HepG2 (cell line): ENCODE measurements around the gene MFRP. TPM values are rescaled to one million over a fixed set of nuclear protein-coding genes. Genes with fewer than 3 reads are reported as not detected.

Experiments used
- GRHL1 ChIP-seq: sonication (generic); formaldehyde crosslinking; conservative IDR thresholded peaks from 2 replicates; pipeline ENCODE4 v1.8.0; 2022; ENCODE audit warnings: missing genetic modification reagents
- HOXA7 ChIP-seq: sonication (generic); formaldehyde crosslinking; IDR thresholded peaks from 2 replicates; pipeline ENCODE4 v1.8.1; 2022; ENCODE audit warnings: mild to moderate bottlenecking, missing genetic modification reagents, moderate library complexity
- KAT8 ChIP-seq: IDR thresholded peaks from 2 replicates; pipeline ENCODE4 v1.6.1; 2016; ENCODE audit warnings: missing genetic modification reagents, missing compliant biosample characterization
- KDM5B ChIP-seq: sonication (generic); formaldehyde crosslinking; IDR thresholded peaks from 2 replicates; pipeline ENCODE4 v1.4.0; 2020; ENCODE audit warnings: missing genetic modification reagents, mild to moderate bottlenecking, borderline replicate concordance
- MAFG ChIP-seq: sonication (generic); formaldehyde crosslinking; IDR thresholded peaks from 2 replicates; pipeline ENCODE4 v1.5.1; 2020; ENCODE audit warnings: mild to moderate bottlenecking, missing genetic modification reagents
- MED8 ChIP-seq: sonication (generic); formaldehyde crosslinking; IDR thresholded peaks from 2 replicates; pipeline ENCODE4 v1.8.1; 2023; ENCODE audit warnings: mild to moderate bottlenecking, missing genetic modification reagents; ENCODE audit not compliant: insufficient replicate concordance
- MEF2D ChIP-seq: sonication (generic); formaldehyde crosslinking; IDR thresholded peaks from 2 replicates; pipeline ENCODE4 v1.5.1; 2020; ENCODE audit warnings: mild to moderate bottlenecking, missing genetic modification reagents
- NFKBIZ ChIP-seq: IDR thresholded peaks from 2 replicates; pipeline ENCODE4 v1.6.1; 2018; ENCODE audit warnings: missing genetic modification reagents, missing compliant biosample characterization
- NR3C1 ChIP-seq: sonication (generic); formaldehyde crosslinking; IDR thresholded peaks from 2 replicates; pipeline ENCODE4 v1.4.0; 2020; ENCODE audit warnings: missing genetic modification reagents
- REXO4 ChIP-seq: sonication (generic); formaldehyde crosslinking; IDR thresholded peaks from 2 replicates; pipeline ENCODE4 v1.8.0; 2022; ENCODE audit warnings: missing genetic modification reagents, mild to moderate bottlenecking, borderline replicate concordance
- RNF2 ChIP-seq: fragments of 450-650 bp; conservative IDR thresholded peaks from 2 replicates; pipeline ENCODE4 v1.6.1; 2016; ENCODE audit warnings: low read depth
- RXRA ChIP-seq: sonication (generic); formaldehyde crosslinking; IDR thresholded peaks from 2 replicates; pipeline ENCODE4 v1.5.1; 2020; ENCODE audit warnings: missing genetic modification reagents
- SAP130 ChIP-seq: IDR thresholded peaks from 2 replicates; pipeline ENCODE4 v1.6.1; 2016; ENCODE audit warnings: low read depth
- THAP11 ChIP-seq: IDR thresholded peaks from 2 replicates; pipeline ENCODE4 v1.6.1; 2016; ENCODE audit warnings: missing biosample characterization, missing genetic modification reagents
- YEATS4 ChIP-seq: sonication (generic); formaldehyde crosslinking; IDR thresholded peaks from 2 replicates; pipeline ENCODE4 v1.4.0; 2020; ENCODE audit warnings: missing genetic modification reagents, borderline replicate concordance
- ZNF225 ChIP-seq: sonication (generic); formaldehyde crosslinking; IDR thresholded peaks from 2 replicates; pipeline ENCODE4 v1.4.0; 2020; ENCODE audit warnings: mild to moderate bottlenecking, missing genetic modification reagents
- ZNF326 ChIP-seq: sonication (generic); formaldehyde crosslinking; IDR thresholded peaks from 2 replicates; pipeline ENCODE4 v1.4.0; 2020; ENCODE audit warnings: missing genetic modification reagents, borderline replicate concordance
- ZNF597 ChIP-seq: sonication (generic); formaldehyde crosslinking; IDR thresholded peaks from 2 replicates; pipeline ENCODE4 v1.5.0; 2020; ENCODE audit warnings: missing genetic modification reagents
- ZNF773 ChIP-seq: sonication (generic); formaldehyde crosslinking; IDR thresholded peaks from 2 replicates; pipeline ENCODE4 v1.4.0; 2020; ENCODE audit warnings: missing genetic modification reagents, borderline replicate concordance
- polyA plus RNA-seq, 8 experiments: library from polyadenylated mRNA; depleted of rRNA in 3 of 8; stranded (reverse) in 7 of 8; unstranded in 1 of 8; fragments of >200 nt; fragmentation: Illumina TruSeq in 4 of 8; extraction: Trizol in 4 of 8; gene quantifications; 2 replicates each; pipeline versions ENCODE4 v1.2.1 to v1.2.3, GENCODE V29; 2011 to 2016; ENCODE audit warnings: low read depth in 4 of 8, missing spikeins in 1 of 8, mixed read lengths in 1 of 8; ENCODE audit not compliant: insufficient read depth in 1 of 8
- total RNA-seq, 5 experiments: library from RNA; depleted of rRNA; stranded (reverse); fragments of >200 nt; fragmentation: Illumina TruSeq; extraction: Trizol; gene quantifications; 2 replicates each; pipeline ENCODE4 v1.2.3, GENCODE V29; 2016; ENCODE audit warnings: low read depth in 1 of 5
- TF ChIP-seq, protein P1 (sequence below): sonication (generic); formaldehyde crosslinking; IDR thresholded peaks from 2 replicates; pipeline ENCODE4 v1.4.0; 2020; ENCODE audit warnings: missing genetic modification reagents
- TF ChIP-seq, protein P2 (sequence below): sonication (generic); formaldehyde crosslinking; IDR thresholded peaks from 2 replicates; pipeline ENCODE4 v1.5.0; 2020; ENCODE audit warnings: missing genetic modification reagents
- TF ChIP-seq, protein P3 (sequence below): sonication (generic); formaldehyde crosslinking; IDR thresholded peaks from 2 replicates; pipeline ENCODE4 v1.8.1; 2023; ENCODE audit warnings: mild to moderate bottlenecking, inconsistent platforms, moderate library complexity, missing genetic modification reagents, borderline replicate concordance
- TF ChIP-seq, protein P4 (sequence below): sonication (generic); formaldehyde crosslinking; conservative IDR thresholded peaks from 2 replicates; pipeline ENCODE4 v1.4.0; 2020; ENCODE audit warnings: missing genetic modification reagents

MFRP gene
- total and polyA plus RNA-seq, 2 of the 13 experiments (the other 11 are each of a cell fraction or from before 2014, with no cell fraction given), result not detected

DNA sequence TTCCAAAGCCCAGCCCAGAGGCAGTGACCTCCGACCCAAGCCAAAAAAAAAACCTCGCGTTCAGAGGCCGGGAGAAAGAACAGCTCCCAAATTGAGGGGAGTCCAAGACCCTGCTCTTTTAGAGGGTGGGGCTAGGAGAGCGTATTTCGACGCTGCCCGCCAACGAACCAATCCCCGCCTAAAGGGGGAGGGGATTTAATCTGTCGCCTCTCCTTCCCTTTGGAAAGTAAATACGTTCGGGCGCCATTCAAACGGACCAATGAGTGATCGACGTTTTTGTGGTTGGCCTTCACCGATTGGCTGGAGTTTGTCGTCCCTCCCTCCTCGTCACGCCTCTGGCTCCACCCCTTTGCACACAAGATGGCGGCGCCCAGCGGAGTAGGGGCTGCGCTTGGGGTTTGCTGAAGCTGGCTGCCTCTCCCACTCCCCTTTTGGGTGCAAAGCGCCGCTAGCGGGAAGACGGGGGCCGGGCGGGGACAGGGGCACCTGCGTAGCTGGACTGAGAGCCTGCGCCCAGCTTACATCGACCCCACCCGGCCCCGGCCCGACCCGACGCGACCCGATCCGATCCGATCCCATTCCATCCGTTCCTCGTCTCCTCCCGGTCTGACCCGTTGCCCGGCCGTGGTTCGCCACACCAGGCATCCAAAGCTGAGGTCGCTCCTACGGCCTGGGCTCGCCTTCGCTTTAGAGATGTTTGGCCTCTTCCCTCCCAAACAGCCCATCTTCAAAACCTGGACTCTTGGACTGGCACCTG is 12.2 kb downstream of the MFRP start, which contains the start of gene RNF26 (continued):
- TF ChIP-seq, protein P1, sequence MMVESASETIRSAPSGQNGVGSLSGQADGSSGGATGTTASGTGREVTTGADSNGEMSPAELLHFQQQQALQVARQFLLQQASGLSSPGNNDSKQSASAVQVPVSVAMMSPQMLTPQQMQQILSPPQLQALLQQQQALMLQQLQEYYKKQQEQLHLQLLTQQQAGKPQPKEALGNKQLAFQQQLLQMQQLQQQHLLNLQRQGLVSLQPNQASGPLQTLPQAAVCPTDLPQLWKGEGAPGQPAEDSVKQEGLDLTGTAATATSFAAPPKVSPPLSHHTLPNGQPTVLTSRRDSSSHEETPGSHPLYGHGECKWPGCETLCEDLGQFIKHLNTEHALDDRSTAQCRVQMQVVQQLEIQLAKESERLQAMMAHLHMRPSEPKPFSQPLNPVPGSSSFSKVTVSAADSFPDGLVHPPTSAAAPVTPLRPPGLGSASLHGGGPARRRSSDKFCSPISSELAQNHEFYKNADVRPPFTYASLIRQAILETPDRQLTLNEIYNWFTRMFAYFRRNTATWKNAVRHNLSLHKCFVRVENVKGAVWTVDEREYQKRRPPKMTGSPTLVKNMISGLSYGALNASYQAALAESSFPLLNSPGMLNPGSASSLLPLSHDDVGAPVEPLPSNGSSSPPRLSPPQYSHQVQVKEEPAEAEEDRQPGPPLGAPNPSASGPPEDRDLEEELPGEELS (CRISPR knock-in tag), result peak; percentile 41; the same call in 1 of the 2 replicates
- TF ChIP-seq SAP130 (peak; percentile 76), THAP11 (CRISPR knock-in tag) (0 out of 2 replicates have a peak, but pooled peaks have one; percentile 59), MED8 (CRISPR knock-in tag) (no peak), MAFG (CRISPR knock-in tag) (no peak), ZNF773 (CRISPR knock-in tag) (no peak), KAT8 (CRISPR knock-in tag) (peak; percentile 86), KDM5B (CRISPR knock-in tag) (peak; percentile 65; the same call in 1 of the 2 replicates), GRHL1 (CRISPR knock-in tag) (no peak), RNF2 (no peak), NFKBIZ (CRISPR knock-in tag) (no peak), ZNF326 (CRISPR knock-in tag) (no peak), HOXA7 (CRISPR knock-in tag) (no peak), ZNF597 (CRISPR knock-in tag) (no peak), REXO4 (CRISPR knock-in tag) (no peak), RXRA (CRISPR knock-in tag) (peak; percentile 51; the same call in 1 of the 2 replicates), ZNF225 (CRISPR knock-in tag) (no peak), MEF2D (no peak), NR3C1 (CRISPR knock-in tag) (no peak), YEATS4 (no peak)
- TF ChIP-seq, protein P2, sequence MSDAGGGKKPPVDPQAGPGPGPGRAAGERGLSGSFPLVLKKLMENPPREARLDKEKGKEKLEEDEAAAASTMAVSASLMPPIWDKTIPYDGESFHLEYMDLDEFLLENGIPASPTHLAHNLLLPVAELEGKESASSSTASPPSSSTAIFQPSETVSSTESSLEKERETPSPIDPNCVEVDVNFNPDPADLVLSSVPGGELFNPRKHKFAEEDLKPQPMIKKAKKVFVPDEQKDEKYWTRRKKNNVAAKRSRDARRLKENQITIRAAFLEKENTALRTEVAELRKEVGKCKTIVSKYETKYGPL (CRISPR knock-in tag), result no peak
- TF ChIP-seq, protein P3, sequence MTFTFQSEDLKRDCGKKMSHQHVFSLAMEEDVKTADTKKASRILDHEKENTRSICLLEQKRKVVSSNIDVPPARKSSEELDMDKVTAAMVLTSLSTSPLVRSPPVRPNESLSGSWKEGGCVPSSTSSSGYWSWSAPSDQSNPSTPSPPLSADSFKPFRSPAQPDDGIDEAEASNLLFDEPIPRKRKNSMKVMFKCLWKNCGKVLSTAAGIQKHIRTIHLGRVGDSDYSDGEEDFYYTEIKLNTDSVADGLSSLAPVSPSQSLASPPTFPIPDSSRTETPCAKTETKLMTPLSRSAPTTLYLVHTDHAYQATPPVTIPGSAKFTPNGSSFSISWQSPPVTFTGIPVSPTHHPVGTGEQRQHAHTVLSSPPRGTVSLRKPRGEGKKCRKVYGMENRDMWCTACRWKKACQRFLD (CRISPR knock-in tag), result no peak
- TF ChIP-seq, protein P4, sequence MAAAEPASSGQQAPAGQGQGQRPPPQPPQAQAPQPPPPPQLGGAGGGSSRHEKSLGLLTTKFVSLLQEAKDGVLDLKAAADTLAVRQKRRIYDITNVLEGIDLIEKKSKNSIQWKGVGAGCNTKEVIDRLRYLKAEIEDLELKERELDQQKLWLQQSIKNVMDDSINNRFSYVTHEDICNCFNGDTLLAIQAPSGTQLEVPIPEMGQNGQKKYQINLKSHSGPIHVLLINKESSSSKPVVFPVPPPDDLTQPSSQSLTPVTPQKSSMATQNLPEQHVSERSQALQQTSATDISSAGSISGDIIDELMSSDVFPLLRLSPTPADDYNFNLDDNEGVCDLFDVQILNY (CRISPR knock-in tag), result peak; percentile 51; the same call in 1 of the 2 replicates
